Measurements from ENCODE around the gene VAX1. TPM values are rescaled to one million over a fixed set of nuclear protein-coding genes. Genes with fewer than 3 reads are reported as not detected.

The VAX1 gene
- not detected for total RNA-seq (2021; ENCODE audit: unreplicated experiment)
- polyA plus RNA-seq (2012), result not detected in 2 replicates
- percentile 13 among the genes with signal in this experiment for Bru-seq, nascent RNA
- not detected for BruChase-seq, experiment 1, labeled RNA remaining after a 6-hour chase
- BruChase-seq, experiment 2, labeled RNA remaining after a 2-hour chase, result percentile 13 among the genes with signal in this experiment
- long read RNA-seq, result 0 reads

- no peaks in the 10 kb centered on the region for H3K4me1 ChIP-seq (ENCODE audit: control insufficient read depth in 1 of 2, insufficient read depth in 2 of 2, low read length in 2 of 2)
- peak within 1 kb of the TSS in 1 of 2 experiments; percentile 13; a peak in 1 of 4 replicates for H3K4me3 ChIP-seq (replicated peaks in 1 of 2; ENCODE audit: low read depth in 1 of 2, low read length in 2 of 2)
- no peaks in the 10 kb centered on the region for H3K79me2 ChIP-seq (ENCODE audit: insufficient read depth, low read length)
- TF ChIP-seq EZH2phosphoT487 (IDR thresholded peaks at IDR 0.05; ENCODE audit: borderline replicate concordance), result no peak
- TF ChIP-seq YY1 (IDR thresholded peaks at IDR 0.05; ENCODE audit: extremely low read depth, insufficient replicate concordance, low read depth, low read length), result no peak
- no peak for TF ChIP-seq ZNF274 (IDR thresholded peaks at IDR 0.05; ENCODE audit: low read depth, low read length)
- DNase-seq (ENCODE audit: low read depth, low spot score) (no peak), ATAC-seq (no peak)
- ChIA-PET CTCF (no interaction called here), POLR2A (no interaction called here), RAD21 (ENCODE audit: low non-redundant PET in 1 of 2, low total read pairs in 2 of 2, uncharacterized antibody in 2 of 2, unreplicated experiment in 2 of 2) (no interaction called here)
- no peak within 1 kb of the TSS for H2AFZ ChIP-seq (ENCODE audit: low read depth, low read length, poor library complexity, severe bottlenecking)
- H3K4me2 ChIP-seq (ENCODE audit: low read length), result peak within 1 kb of the TSS; percentile 53
- peak within 1 kb of the TSS; percentile 7; the same call in 1 of the 2 replicates for H3K9ac ChIP-seq (ENCODE audit: low read length)
- H3K27me3 ChIP-seq (ENCODE audit: insufficient read depth, low read length), result peaks cover 10% of the 10 kb centered on the region
- H3K9me2 ChIP-seq (ENCODE audit: insufficient read depth), result no peaks in the 10 kb centered on the region
- H3K27ac ChIP-seq (ENCODE audit: low read depth, low read length), result no peak within 1 kb of the TSS
- no peaks in the 10 kb centered on the region for H3K36me3 ChIP-seq (ENCODE audit: control insufficient read depth in 1 of 2, insufficient read depth in 2 of 2, low read length in 2 of 2)
- H4K20me1 ChIP-seq (ENCODE audit: insufficient read depth), result no peaks in the 10 kb centered on the region
- H3K9me3 ChIP-seq (ENCODE audit: control insufficient read depth in 1 of 2, insufficient read depth in 1 of 2, low read depth in 1 of 2, low read length in 2 of 2), result no peaks in the 10 kb centered on the region
- intact Hi-C loops (cut with micrococcal nuclease), result no loop called here
- no TSS peak for BruUV-seq (replicated peaks)
These were observed at the start of gene VAX1 for GRCh38 chr10:117137911-117138642. Gene VAX1, minus strand, starts transcription at chr10:117138270. Its CDS starts 214 bp downstream, at chr10:117138056.

DNA sequence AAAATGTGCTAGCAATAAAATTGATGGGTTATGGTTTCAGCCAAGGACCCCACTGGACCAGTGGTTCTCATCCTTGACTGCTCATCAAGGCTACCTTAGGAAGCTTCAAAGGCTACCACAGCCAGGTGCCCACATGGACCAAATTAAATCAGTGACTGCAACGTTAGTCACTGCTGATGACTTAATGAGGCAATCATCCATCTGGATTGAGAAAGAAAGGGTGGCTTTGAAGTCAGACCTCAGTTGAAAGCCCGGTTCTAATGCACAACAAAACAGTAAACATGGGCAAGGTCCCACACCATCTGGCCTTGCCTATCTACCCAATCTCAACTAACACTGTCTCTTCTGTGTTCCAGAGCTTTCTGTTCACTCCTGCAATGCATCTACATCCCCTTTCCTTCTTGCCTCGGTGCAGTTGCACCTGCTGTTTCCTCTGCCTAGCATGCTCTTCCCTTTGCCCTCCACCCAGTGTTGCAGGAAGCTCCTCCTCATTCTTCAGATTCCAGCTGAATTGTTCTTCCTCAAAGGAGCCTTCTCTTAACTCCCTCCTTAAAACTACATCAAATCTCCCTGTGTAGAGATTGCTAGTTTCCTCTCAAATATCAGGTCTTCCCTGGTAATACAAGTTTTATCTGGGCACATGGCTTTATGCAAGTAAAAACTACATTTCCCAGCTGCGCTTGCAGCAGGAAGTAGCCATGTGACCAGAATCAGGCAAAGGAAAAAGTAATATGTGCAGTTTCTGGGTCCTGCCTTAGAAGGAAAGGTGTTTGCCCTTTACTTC, 49.0 kb upstream of the VAX1 start:
- peak; percentile 75 for ATAC-seq
- Histone ChIP-seq H2AFZ (ENCODE audit: low read depth, low read length, poor library complexity, severe bottlenecking) (peak overlapping the region; percentile 69), H3K9ac (ENCODE audit: low read length) (no peak overlapping the region), H3K27me3 (ENCODE audit: insufficient read depth, low read length) (no peaks in the 10 kb centered on the region), H3K79me2 (ENCODE audit: insufficient read depth, low read length) (no peaks in the 10 kb centered on the region), H3K4me3 (replicated peaks in 1 of 2; ENCODE audit: low read depth in 1 of 2, low read length in 2 of 2) (no peak overlapping the region; a peak in 1 of 4 replicates), H4K20me1 (ENCODE audit: insufficient read depth) (no peaks in the 10 kb centered on the region), H3K4me1 (ENCODE audit: control insufficient read depth in 1 of 2, insufficient read depth in 2 of 2, low read length in 2 of 2) (peaks cover 14 to 34% of the 10 kb centered on the region in 2 experiments), H3K27ac (ENCODE audit: low read depth, low read length) (peak overlapping the region; percentile 0; the same call in 1 of the 2 replicates), H3K9me2 (ENCODE audit: insufficient read depth) (no peaks in the 10 kb centered on the region), H3K9me3 (ENCODE audit: control insufficient read depth in 1 of 2, insufficient read depth in 1 of 2, low read depth in 1 of 2, low read length in 2 of 2) (no peaks in the 10 kb centered on the region), H3K36me3 (ENCODE audit: control insufficient read depth in 1 of 2, insufficient read depth in 2 of 2, low read length in 2 of 2) (no peaks in the 10 kb centered on the region), H3K4me2 (ENCODE audit: low read length) (peak overlapping the region; percentile 52)
- no TSS peak for BruUV-seq (replicated peaks)
- DNase-seq (ENCODE audit: low read depth, low spot score), result peak; percentile 80
- ChIA-PET RAD21 (ENCODE audit: low non-redundant PET in 1 of 2, low total read pairs in 2 of 2, uncharacterized antibody in 2 of 2, unreplicated experiment in 2 of 2) (no interaction called here), POLR2A (interaction anchor here (1.2 kb wide), 1 partner anchor 1616 kb away, joined by 5 read pairs; no protein-coding TSS in a partner anchor), CTCF (interaction anchor here (0.7 to 7.8 kb wide), 7 partner anchors 10 to 256 kb away, joined by 3 to 64 read pairs (median 6); partner anchors contain the start of gene KCNK18)
- intact Hi-C loops (cut with micrococcal nuclease), result no loop called here
- TF ChIP-seq JUND (IDR thresholded peaks at IDR 0.05) (peak; percentile 92), POLR2AphosphoS5 (IDR thresholded peaks at IDR 0.05; ENCODE audit: low read depth, low read length) (peak; percentile 66), ZBTB33 (IDR thresholded peaks at IDR 0.05; ENCODE audit: extremely low read depth, insufficient replicate concordance, low read length) (no peak), CEBPB (IDR thresholded peaks at IDR 0.05; ENCODE audit: low read depth) (peak; percentile 99), ZFX (IDR thresholded peaks at IDR 0.05) (no peak), EGR1 (IDR thresholded peaks at IDR 0.05; ENCODE audit: low read depth) (0 out of 2 replicates have a peak, but pooled peaks have one; percentile 28), FOSL1 (IDR thresholded peaks at IDR 0.05; ENCODE audit: low read depth) (peak; percentile 99), YY1 (IDR thresholded peaks at IDR 0.05; ENCODE audit: extremely low read depth, insufficient replicate concordance, low read depth, low read length) (peak; percentile 68), SIN3A (IDR thresholded peaks at IDR 0.05; ENCODE audit: low read depth) (peak; percentile 75), EZH2 (IDR thresholded peaks at IDR 0.05) (no peak), POLR2A (IDR thresholded peaks at IDR 0.05; ENCODE audit: borderline replicate concordance, extremely low read depth, insufficient read depth, insufficient read length) (no peak), MAX (IDR thresholded peaks at IDR 0.05) (peak; percentile 92), SRF (IDR thresholded peaks at IDR 0.05; ENCODE audit: low read depth) (peak; percentile 85), ELF1 (IDR thresholded peaks at IDR 0.05; ENCODE audit: borderline replicate concordance, low read depth) (peak; percentile 89), CBX3 (IDR thresholded peaks at IDR 0.05; ENCODE audit: low read depth) (peak; percentile 90)

All from HCT116 (cell line).